HL-60 (cell line): Measurements from ENCODE around the gene SAMM50.

Experiments used
- DNase-seq, 2 experiments: peaks; one replicate each; pipeline ENCODE4 v3.0.0-alpha.2; 2010 to 2020; ENCODE audit warnings: low read depth in 1 of 2, low spot score in 1 of 2
- H3K27ac ChIP-seq: fragments of 250-450 bp; sonication (Bioruptor Pico); replicated peaks from 2 replicates; pipeline ENCODE4 v1.5.1; 2020; ENCODE audit warnings: mild to moderate bottlenecking, moderate library complexity
- H3K27me3 ChIP-seq: fragments of 250-450 bp; sonication (Bioruptor Pico); 2 replicates; pipeline ENCODE4 v1.5.1; 2021; ENCODE audit warnings: mild to moderate bottlenecking, moderate library complexity; ENCODE audit not compliant: insufficient read depth, poor library complexity, severe bottlenecking
- H3K4me3 ChIP-seq: replicated peaks from 2 replicates; pipeline ENCODE4 v1.5.1; 2011; ENCODE audit warnings: mild to moderate bottlenecking, control low read depth, low read length; ENCODE audit not compliant: insufficient read depth
- GABPA ChIP-seq: IDR thresholded peaks from 2 replicates; pipeline ENCODE4 v1.6.1; 2012; ENCODE audit warnings: low read depth
- POLR2AphosphoS5 ChIP-seq: IDR thresholded peaks from 2 replicates; pipeline ENCODE4 v1.6.1; 2012; ENCODE audit warnings: low read depth
- SPI1 ChIP-seq: IDR thresholded peaks from 2 replicates; pipeline ENCODE4 v1.6.1; 2012; ENCODE audit warnings: low read depth, mild to moderate bottlenecking, borderline replicate concordance
- TF ChIP-seq, protein P1 (sequence below): IDR thresholded peaks from 2 replicates; pipeline ENCODE4 v1.6.1; 2012; ENCODE audit warnings: low read depth; ENCODE audit not compliant: insufficient replicate concordance
- TF ChIP-seq, protein P2 (sequence below): IDR thresholded peaks from one replicate; pipeline ENCODE4 v1.5.1; 2011; ENCODE audit warnings: low read length, control low read depth, inconsistent platforms; ENCODE audit not compliant: insufficient read depth

SAMM50 gene

DNA sequence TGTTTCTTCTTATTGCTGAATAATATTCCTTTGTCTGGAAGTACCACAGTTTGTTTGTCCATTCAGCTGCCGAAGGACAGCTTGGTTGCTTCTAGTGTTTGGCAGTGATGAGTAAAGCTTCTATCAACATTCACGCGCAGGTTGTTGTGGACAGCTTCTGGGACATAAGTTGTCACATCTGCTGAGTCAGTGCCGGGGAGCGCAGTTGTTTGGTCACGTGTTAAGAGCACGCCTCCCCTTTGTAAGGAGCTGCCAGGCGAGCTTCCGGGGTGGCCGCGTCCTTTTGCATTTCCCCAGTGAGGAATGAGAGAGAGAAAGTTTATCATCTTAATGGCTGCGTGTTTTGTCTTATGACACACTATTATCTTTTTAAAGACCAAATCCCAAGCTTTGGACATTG lies 30.3 kb downstream of the SAMM50 start:
- no peak overlapping the region for H3K4me3 ChIP-seq
- no peak overlapping the region for H3K27ac ChIP-seq
- TF ChIP-seq POLR2AphosphoS5 (no peak), GABPA (no peak), SPI1 (no peak)
- TF ChIP-seq, protein P1, sequence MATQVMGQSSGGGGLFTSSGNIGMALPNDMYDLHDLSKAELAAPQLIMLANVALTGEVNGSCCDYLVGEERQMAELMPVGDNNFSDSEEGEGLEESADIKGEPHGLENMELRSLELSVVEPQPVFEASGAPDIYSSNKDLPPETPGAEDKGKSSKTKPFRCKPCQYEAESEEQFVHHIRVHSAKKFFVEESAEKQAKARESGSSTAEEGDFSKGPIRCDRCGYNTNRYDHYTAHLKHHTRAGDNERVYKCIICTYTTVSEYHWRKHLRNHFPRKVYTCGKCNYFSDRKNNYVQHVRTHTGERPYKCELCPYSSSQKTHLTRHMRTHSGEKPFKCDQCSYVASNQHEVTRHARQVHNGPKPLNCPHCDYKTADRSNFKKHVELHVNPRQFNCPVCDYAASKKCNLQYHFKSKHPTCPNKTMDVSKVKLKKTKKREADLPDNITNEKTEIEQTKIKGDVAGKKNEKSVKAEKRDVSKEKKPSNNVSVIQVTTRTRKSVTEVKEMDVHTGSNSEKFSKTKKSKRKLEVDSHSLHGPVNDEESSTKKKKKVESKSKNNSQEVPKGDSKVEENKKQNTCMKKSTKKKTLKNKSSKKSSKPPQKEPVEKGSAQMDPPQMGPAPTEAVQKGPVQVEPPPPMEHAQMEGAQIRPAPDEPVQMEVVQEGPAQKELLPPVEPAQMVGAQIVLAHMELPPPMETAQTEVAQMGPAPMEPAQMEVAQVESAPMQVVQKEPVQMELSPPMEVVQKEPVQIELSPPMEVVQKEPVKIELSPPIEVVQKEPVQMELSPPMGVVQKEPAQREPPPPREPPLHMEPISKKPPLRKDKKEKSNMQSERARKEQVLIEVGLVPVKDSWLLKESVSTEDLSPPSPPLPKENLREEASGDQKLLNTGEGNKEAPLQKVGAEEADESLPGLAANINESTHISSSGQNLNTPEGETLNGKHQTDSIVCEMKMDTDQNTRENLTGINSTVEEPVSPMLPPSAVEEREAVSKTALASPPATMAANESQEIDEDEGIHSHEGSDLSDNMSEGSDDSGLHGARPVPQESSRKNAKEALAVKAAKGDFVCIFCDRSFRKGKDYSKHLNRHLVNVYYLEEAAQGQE: no peak
- TF ChIP-seq, protein P2, sequence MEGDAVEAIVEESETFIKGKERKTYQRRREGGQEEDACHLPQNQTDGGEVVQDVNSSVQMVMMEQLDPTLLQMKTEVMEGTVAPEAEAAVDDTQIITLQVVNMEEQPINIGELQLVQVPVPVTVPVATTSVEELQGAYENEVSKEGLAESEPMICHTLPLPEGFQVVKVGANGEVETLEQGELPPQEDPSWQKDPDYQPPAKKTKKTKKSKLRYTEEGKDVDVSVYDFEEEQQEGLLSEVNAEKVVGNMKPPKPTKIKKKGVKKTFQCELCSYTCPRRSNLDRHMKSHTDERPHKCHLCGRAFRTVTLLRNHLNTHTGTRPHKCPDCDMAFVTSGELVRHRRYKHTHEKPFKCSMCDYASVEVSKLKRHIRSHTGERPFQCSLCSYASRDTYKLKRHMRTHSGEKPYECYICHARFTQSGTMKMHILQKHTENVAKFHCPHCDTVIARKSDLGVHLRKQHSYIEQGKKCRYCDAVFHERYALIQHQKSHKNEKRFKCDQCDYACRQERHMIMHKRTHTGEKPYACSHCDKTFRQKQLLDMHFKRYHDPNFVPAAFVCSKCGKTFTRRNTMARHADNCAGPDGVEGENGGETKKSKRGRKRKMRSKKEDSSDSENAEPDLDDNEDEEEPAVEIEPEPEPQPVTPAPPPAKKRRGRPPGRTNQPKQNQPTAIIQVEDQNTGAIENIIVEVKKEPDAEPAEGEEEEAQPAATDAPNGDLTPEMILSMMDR: no peak
- DNase-seq: no peak
- H3K27me3 ChIP-seq: no peaks in the 10 kb centered on the region

DNA sequence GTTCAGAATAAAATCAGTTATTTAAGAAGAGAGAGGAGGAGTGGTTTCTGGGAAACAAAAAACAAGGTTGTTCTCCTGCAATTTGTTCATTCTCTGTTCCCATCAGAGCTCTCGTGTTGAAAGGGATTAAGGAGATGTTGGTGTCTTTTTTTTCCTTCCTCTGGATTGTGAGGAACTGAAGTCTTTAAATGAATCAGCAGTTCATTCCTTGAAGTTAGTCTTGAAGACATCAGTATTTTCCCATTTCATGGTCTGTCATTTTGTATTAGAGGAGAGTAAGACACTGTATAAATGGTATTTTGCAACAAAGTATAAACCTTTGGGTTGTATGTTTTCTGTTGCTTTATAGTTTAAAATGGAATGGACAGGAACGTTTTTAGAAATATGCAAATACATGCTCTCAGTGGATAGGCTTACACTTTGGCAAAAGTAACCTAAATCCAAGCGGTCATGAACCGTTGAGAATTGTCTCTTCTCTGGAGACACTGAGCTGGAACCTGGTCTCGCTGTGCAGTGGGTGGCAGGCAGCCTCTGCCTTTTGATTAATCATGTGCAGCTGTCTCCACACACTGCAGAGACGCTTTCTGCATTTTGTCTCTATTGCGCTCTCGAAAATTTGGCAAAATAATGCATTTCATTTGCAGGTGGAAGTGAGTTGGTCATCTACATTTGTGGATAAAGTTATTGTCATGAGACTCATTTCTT lies 33.0 kb downstream of the SAMM50 start:
- TF ChIP-seq POLR2AphosphoS5 (no peak), GABPA (no peak)
- TF ChIP-seq, protein P2: no peak

DNA sequence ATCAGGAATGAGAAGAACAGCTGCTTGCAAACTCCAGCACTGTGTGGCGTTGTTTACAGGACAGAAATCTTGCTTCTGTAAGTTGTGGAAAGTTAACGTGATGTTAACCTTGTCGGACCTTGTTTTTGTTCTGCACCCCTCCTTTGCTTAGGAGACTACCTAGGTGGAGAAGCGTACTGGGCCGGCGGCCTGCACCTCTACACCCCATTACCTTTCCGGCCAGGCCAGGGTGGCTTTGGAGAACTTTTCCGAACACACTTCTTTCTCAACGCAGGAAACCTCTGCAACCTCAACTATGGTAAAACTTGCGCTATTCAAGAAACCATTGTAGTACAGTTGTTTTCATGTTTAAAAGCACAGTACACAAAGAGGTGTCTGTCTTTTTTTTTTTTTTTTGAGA lies 33.7 kb downstream of the SAMM50 start:
- H3K4me3 ChIP-seq: no peak overlapping the region
- TF ChIP-seq SPI1 (no peak), GABPA (no peak), POLR2AphosphoS5 (no peak)
- TF ChIP-seq, protein P1: no peak
- TF ChIP-seq, protein P2: no peak
- no peak for DNase-seq
- H3K27ac ChIP-seq: no peak overlapping the region
- no peaks in the 10 kb centered on the region for H3K27me3 ChIP-seq

More for the DNA sequence above, 33.0 kb downstream of the SAMM50 start:
- no peak for DNase-seq
- Histone ChIP-seq H3K4me3 (no peak overlapping the region), H3K27ac (no peak overlapping the region), H3K27me3 (no peaks in the 10 kb centered on the region)

DNA sequence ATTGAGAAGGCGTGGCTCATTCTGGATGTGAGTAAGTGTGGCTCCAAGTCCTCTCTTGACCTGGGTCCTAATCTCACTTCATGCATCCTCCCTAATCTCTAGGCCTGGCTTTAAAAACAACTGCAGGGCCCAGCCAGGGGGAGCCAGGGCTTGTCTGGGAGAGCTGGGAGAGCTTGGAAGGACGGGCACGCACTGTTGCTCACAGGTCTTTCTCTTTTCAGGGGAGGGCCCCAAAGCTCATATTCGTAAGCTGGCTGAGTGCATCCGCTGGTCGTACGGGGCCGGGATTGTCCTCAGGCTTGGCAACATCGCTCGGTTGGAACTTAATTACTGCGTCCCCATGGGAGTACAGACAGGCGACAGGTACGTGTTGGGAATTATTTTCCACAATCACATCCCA lies 34.8 kb downstream of the SAMM50 start:
- Histone ChIP-seq H3K27ac (no peak overlapping the region), H3K27me3 (no peaks in the 10 kb centered on the region), H3K4me3 (no peak overlapping the region)
- no peak for DNase-seq
- TF ChIP-seq POLR2AphosphoS5 (no peak), GABPA (no peak), SPI1 (no peak)
- TF ChIP-seq, protein P2: no peak
- TF ChIP-seq, protein P1: no peak
